ENCODE results near the gene PDK2.

Gene PDK2

GRCh38 chr17:50075446-50076032, 19.6 kb upstream of the PDK2 start:
- H3K36me3 ChIP-seq (ENCODE audit: low read depth) = peaks cover 100% of the 10 kb centered on the region
- TF ChIP-seq CTCF (IDR thresholded peaks at IDR 0.05; ENCODE audit: poor library complexity, severe bottlenecking) = no peak
- H3K9me3 ChIP-seq (ENCODE audit: severe bottlenecking) = no peaks in the 10 kb centered on the region
- H3K27ac ChIP-seq (ENCODE audit: poor library complexity, severe bottlenecking) = no peak overlapping the region
- H3K4me1 ChIP-seq (ENCODE audit: insufficient read depth, poor library complexity, severe bottlenecking) = no peaks in the 10 kb centered on the region
- H3K27me3 ChIP-seq (ENCODE audit: insufficient read depth, poor library complexity, severe bottlenecking) = no peaks in the 10 kb centered on the region
- ATAC-seq (ENCODE audit: low read depth) = no peak
- no peak for DNase-seq (ENCODE audit: low spot score)
- H3K4me3 ChIP-seq (ENCODE audit: severe bottlenecking) = no peak overlapping the region

- Histone ChIP-seq H3K27ac (ENCODE audit: poor library complexity, severe bottlenecking) (no peak overlapping the region), H3K9me3 (ENCODE audit: severe bottlenecking) (no peaks in the 10 kb centered on the region), H3K4me1 (ENCODE audit: insufficient read depth, poor library complexity, severe bottlenecking) (no peaks in the 10 kb centered on the region), H3K36me3 (ENCODE audit: low read depth) (peaks cover 100% of the 10 kb centered on the region), H3K27me3 (ENCODE audit: insufficient read depth, poor library complexity, severe bottlenecking) (no peaks in the 10 kb centered on the region), H3K4me3 (ENCODE audit: severe bottlenecking) (no peak overlapping the region)
- no peak for TF ChIP-seq CTCF (IDR thresholded peaks at IDR 0.05; ENCODE audit: poor library complexity, severe bottlenecking)
- ATAC-seq (ENCODE audit: low read depth) (no peak), DNase-seq (ENCODE audit: low spot score) (no peak)
These were observed 18.9 kb upstream of the PDK2 start for GRCh38 chr17:50076221-50076590.

- Histone ChIP-seq H3K27ac (ENCODE audit: poor library complexity, severe bottlenecking) (peak overlapping the region; percentile 5), H3K4me3 (ENCODE audit: severe bottlenecking) (no peak overlapping the region), H3K9me3 (ENCODE audit: severe bottlenecking) (no peaks in the 10 kb centered on the region), H3K36me3 (ENCODE audit: low read depth) (peaks cover 100% of the 10 kb centered on the region), H3K27me3 (ENCODE audit: insufficient read depth, poor library complexity, severe bottlenecking) (no peaks in the 10 kb centered on the region), H3K4me1 (ENCODE audit: insufficient read depth, poor library complexity, severe bottlenecking) (no peaks in the 10 kb centered on the region)
- no peak for DNase-seq (ENCODE audit: low spot score)
- ATAC-seq (ENCODE audit: low read depth) = no peak
- no peak for TF ChIP-seq CTCF (IDR thresholded peaks at IDR 0.05; ENCODE audit: poor library complexity, severe bottlenecking)
These were observed 18.4 kb upstream of the PDK2 start for GRCh38 chr17:50076591-50077235.

GRCh38 chr17:50078430-50078829, 16.7 kb upstream of the PDK2 start:
- no peaks in the 10 kb centered on the region for H3K9me3 ChIP-seq (ENCODE audit: severe bottlenecking)
- H3K27me3 ChIP-seq (ENCODE audit: insufficient read depth, poor library complexity, severe bottlenecking) = no peaks in the 10 kb centered on the region
- H3K27ac ChIP-seq (ENCODE audit: poor library complexity, severe bottlenecking) = peak overlapping the region; percentile 20
- ATAC-seq (ENCODE audit: low read depth) = no peak
- no peak for DNase-seq (ENCODE audit: low spot score)
- no peaks in the 10 kb centered on the region for H3K4me1 ChIP-seq (ENCODE audit: insufficient read depth, poor library complexity, severe bottlenecking)
- no peak for TF ChIP-seq CTCF (IDR thresholded peaks at IDR 0.05; ENCODE audit: poor library complexity, severe bottlenecking)
- H3K4me3 ChIP-seq (ENCODE audit: severe bottlenecking) = no peak overlapping the region
- H3K36me3 ChIP-seq (ENCODE audit: low read depth) = peaks cover 100% of the 10 kb centered on the region

Measured in RWPE2 (cell line).